ENCODE measurements around the gene FAM186B.

FAM186B gene

GRCh38 chr12:49545815-49546214 is 59.6 kb downstream of the FAM186B start:
- POLR2A ChIA-PET: no interaction called here
- CTCF ChIA-PET: interaction anchor here (2.2 to 5.0 kb wide), 2 partner anchors 31 to 187 kb away, joined by 6 to 23 read pairs; no protein-coding TSS in a partner anchor
- DNase-seq (ENCODE audit: extremely low spot score): no peak
- no peak for TF ChIP-seq CTCF (IDR thresholded peaks at IDR 0.05; ENCODE audit: control extremely low read depth, extremely low read depth, low read depth, missing control alignments)

GRCh38 chr12:49543914-49544815 is 61.3 kb downstream of the FAM186B start:
- CTCF ChIA-PET: interaction anchor here (1.4 to 5.0 kb wide), 4 partner anchors 9 to 202 kb away, joined by 5 to 23 read pairs (median 6); no protein-coding TSS in a partner anchor
- POLR2A ChIA-PET: interaction anchor here (0.6 kb wide), 1 partner anchor 23 kb away, joined by 3 read pairs; no protein-coding TSS in a partner anchor

GRCh38 chr12:49543221-49543913 is 62.1 kb downstream of the FAM186B start:
- no peak for DNase-seq (ENCODE audit: extremely low spot score)
- TF ChIP-seq CTCF (IDR thresholded peaks at IDR 0.05; ENCODE audit: control extremely low read depth, extremely low read depth, low read depth, missing control alignments): no peak
- ChIA-PET POLR2A (no interaction called here), CTCF (interaction anchor here (0.8 to 2.0 kb wide), 2 partner anchors 9 to 197 kb away, joined by 3 to 7 read pairs; partner anchors contain the start of gene DNAJC22)

More at GRCh38 chr12:49543914-49544815, 61.3 kb downstream of the FAM186B start:
- DNase-seq (ENCODE audit: extremely low spot score): no peak
- no peak for TF ChIP-seq CTCF (IDR thresholded peaks at IDR 0.05; ENCODE audit: control extremely low read depth, extremely low read depth, low read depth, missing control alignments)

- TF ChIP-seq CTCF (IDR thresholded peaks at IDR 0.05; ENCODE audit: control extremely low read depth, extremely low read depth, low read depth, missing control alignments): no peak
- DNase-seq (ENCODE audit: extremely low spot score): no peak
- POLR2A ChIA-PET: no interaction called here
- CTCF ChIA-PET: interaction anchor here (0.8 to 2.0 kb wide), 5 partner anchors 10 to 200 kb away, joined by 3 to 7 read pairs (median 3); partner anchors contain the start of gene DNAJC22
These were observed 62.8 kb downstream of the FAM186B start for GRCh38 chr12:49542592-49543160.

- ChIA-PET POLR2A (no interaction called here), CTCF (interaction anchor here (0.8 to 2.0 kb wide), 5 partner anchors 11 to 199 kb away, joined by 3 to 7 read pairs (median 3); no protein-coding TSS in a partner anchor)
- no peak for DNase-seq (ENCODE audit: extremely low spot score)
- TF ChIP-seq CTCF (IDR thresholded peaks at IDR 0.05; ENCODE audit: control extremely low read depth, extremely low read depth, low read depth, missing control alignments): no peak
These were observed 63.4 kb downstream of the FAM186B start for GRCh38 chr12:49541911-49542505.
